ENCODE measurements around the gene RFFL. TPM values are rescaled to one million over a fixed set of nuclear protein-coding genes. Genes with fewer than 3 reads are reported as not detected.

The RFFL gene
- total and polyA plus RNA-seq, 2 of the 4 experiments (the other 2 are of a cell fraction), result 11.6 to 19.2 TPM

DNA sequence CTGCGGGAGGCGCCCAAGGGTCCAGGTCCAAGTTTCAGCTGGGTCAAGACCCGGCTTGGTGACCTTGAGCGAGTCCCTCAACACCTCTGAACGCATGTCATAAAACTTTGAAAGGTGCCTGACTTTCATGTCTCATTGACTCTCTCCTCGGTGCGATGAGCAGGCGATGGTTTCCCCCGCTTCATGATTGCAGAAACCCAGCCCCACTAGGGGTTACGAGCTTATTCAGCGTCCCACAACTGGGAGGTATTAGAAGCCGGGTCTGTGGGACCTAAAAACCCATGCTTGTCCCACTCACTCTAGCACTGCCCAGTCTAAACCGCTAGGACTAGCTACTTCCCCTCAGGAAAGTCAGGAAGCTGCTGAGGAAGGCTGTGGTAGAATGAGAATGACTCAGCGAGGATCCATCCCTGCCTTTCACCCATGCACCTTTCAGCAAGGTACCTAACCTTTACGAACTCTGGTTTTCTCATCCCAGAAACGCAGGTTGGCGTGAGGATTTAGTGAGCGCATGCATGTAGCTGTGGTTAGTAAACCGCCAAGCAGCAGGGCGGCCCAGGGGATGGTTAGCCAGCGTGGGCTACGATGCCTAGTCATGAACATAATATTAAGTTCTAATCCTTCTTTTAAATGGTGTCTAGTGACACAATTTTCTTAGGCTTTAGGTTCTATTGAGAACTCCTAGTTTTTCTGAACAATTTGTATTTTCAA is 26.2 kb upstream of the RFFL start:
- Histone ChIP-seq H3K23ac (ENCODE audit: low read depth, low read length) (peak overlapping the region; percentile 89), H2BK5ac (ENCODE audit: low read depth, low read length, poor library complexity, severe bottlenecking) (peak overlapping the region; percentile 66), H4K91ac (ENCODE audit: insufficient read depth, low read depth, low read length) (peak overlapping the region; percentile 80), H3K4me2 (ENCODE audit: low read depth, low read length) (peak overlapping the region; percentile 74), H4K20me1 (ENCODE audit: insufficient read depth, low read length) (no peaks in the 10 kb centered on the region; the same call in 1 of the 2 replicates), H3K14ac (replicated peaks; ENCODE audit: low read depth, low read length) (peak overlapping the region; percentile 89), H3K9ac (ENCODE audit: low read depth, low read length) (peak overlapping the region; percentile 65), H2AK5ac (ENCODE audit: low read depth, low read length) (peak overlapping the region; percentile 78; the same call in 1 of the 2 replicates), H2AFZ (replicated peaks; ENCODE audit: low read length, poor library complexity) (peak overlapping the region; percentile 97), H3K18ac (ENCODE audit: low read depth, low read length) (peak overlapping the region; percentile 44), H3K79me1 (ENCODE audit: low read depth in 1 of 2, low read length in 2 of 2) (peaks cover 5 to 36% of the 10 kb centered on the region in 2 experiments; a peak in 3 of 4 replicates), H3K4ac (ENCODE audit: low read depth, low read length) (peak overlapping the region; percentile 88), H3K56ac (ENCODE audit: extremely low read depth, insufficient read depth, low read length) (no peak overlapping the region), H3K4me3 (ENCODE audit: insufficient read depth, low read depth, low read length) (peak overlapping the region; percentile 37), H4K5ac (ENCODE audit: low read depth, low read length) (peak overlapping the region; percentile 83), H3K27ac (ENCODE audit: insufficient read depth, low read length) (peak overlapping the region; percentile 44), H3K4me1 (ENCODE audit: control insufficient read depth, insufficient read depth, low read length) (peaks cover 12% of the 10 kb centered on the region), H4K8ac (ENCODE audit: low read depth in 2 of 2, low read length in 2 of 2) (peak overlapping the region; percentile 78 to 96), H3K9me3 (ENCODE audit: control insufficient read depth, insufficient read depth, low read length) (no peaks in the 10 kb centered on the region), H3K9me1 (ENCODE audit: insufficient read depth, low read length) (peaks cover 14% of the 10 kb centered on the region), H2BK20ac (ENCODE audit: low read depth, low read length) (peak overlapping the region; percentile 49; the same call in 1 of the 2 replicates), H2BK120ac (ENCODE audit: low read depth, low read length) (peak overlapping the region; percentile 72; the same call in 1 of the 2 replicates), H2AK9ac (replicated peaks; ENCODE audit: low read depth, low read length, poor library complexity) (peak overlapping the region; percentile 86), H2BK15ac (ENCODE audit: low read depth, low read length) (peak overlapping the region; percentile 66; the same call in 2 of the 3 replicates), H3K27me3 (ENCODE audit: control insufficient read depth, insufficient read depth, low read length) (no peaks in the 10 kb centered on the region), H3K36me3 (ENCODE audit: control insufficient read depth, insufficient read depth, low read length) (no peaks in the 10 kb centered on the region)
- 100% methylated on average over 1 of the region's 22 CpGs; no CpG with 5 or more reads in 1 of the 2 experiments for WGBS, 2 experiments (ENCODE audit: extremely low coverage in 2 of 2, insufficient read length in 1 of 2)
- in situ Hi-C loops (cut with MboI; ENCODE audit: low sequenced_read_pairs) (loop anchor here (5.0 kb wide), 1 partner anchor 92 kb away; no protein-coding TSS in a partner anchor), dilution Hi-C loops (cut with HindIII; ENCODE audit: low sequenced_read_pairs, unreplicated experiment) (no loop called here), intact Hi-C loops (cut with micrococcal nuclease) (loop anchor here (1.0 to 2.0 kb wide), 4 partner anchors 27 to 108 kb away; partner anchors contain the start of gene RFFL)
- DNase-seq (peak; percentile 34), ATAC-seq (ENCODE audit: low read depth) (peak; percentile 9; the same call in 1 of the 2 replicates)
- ChIA-PET CTCF (interaction anchor here (0.5 to 0.9 kb wide), 5 partner anchors 26 to 98 kb away, joined by 3 to 4 read pairs (median 4); partner anchors contain the start of gene RFFL), POLR2A (ENCODE audit: unreplicated experiment) (no interaction called here)
- BruUV-seq (replicated peaks), result no TSS peak
- no peak for TF ChIP-seq RAD21 (IDR thresholded peaks at IDR 0.05; ENCODE audit: low read length)
- no peak for TF ChIP-seq POLR2A (IDR thresholded peaks at IDR 0.05; ENCODE audit: low read depth, low read length)
- no peak for TF ChIP-seq CHD1 (IDR thresholded peaks at IDR 0.05; ENCODE audit: low read depth, low read length)
- TF ChIP-seq FOS (IDR thresholded peaks at IDR 0.05; ENCODE audit: low read depth, low read length), result no peak
- TF ChIP-seq, protein P1, sequence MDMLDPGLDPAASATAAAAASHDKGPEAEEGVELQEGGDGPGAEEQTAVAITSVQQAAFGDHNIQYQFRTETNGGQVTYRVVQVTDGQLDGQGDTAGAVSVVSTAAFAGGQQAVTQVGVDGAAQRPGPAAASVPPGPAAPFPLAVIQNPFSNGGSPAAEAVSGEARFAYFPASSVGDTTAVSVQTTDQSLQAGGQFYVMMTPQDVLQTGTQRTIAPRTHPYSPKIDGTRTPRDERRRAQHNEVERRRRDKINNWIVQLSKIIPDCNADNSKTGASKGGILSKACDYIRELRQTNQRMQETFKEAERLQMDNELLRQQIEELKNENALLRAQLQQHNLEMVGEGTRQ (IDR thresholded peaks at IDR 0.05; ENCODE audit: low read depth, low read length), result no peak
- TF ChIP-seq CEBPB (IDR thresholded peaks at IDR 0.05; ENCODE audit: low read depth, low read length), result no peak
- TF ChIP-seq NFE2L2 (IDR thresholded peaks at IDR 0.05; ENCODE audit: low read depth, low read length), result peak; percentile 44; the same call in 1 of the 2 replicates
- TF ChIP-seq, protein P2, sequence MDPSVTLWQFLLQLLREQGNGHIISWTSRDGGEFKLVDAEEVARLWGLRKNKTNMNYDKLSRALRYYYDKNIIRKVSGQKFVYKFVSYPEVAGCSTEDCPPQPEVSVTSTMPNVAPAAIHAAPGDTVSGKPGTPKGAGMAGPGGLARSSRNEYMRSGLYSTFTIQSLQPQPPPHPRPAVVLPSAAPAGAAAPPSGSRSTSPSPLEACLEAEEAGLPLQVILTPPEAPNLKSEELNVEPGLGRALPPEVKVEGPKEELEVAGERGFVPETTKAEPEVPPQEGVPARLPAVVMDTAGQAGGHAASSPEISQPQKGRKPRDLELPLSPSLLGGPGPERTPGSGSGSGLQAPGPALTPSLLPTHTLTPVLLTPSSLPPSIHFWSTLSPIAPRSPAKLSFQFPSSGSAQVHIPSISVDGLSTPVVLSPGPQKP (IDR thresholded peaks at IDR 0.05; ENCODE audit: borderline replicate concordance, low read depth, low read length), result no peak
- TF ChIP-seq MAFK (IDR thresholded peaks at IDR 0.05; ENCODE audit: low read depth, low read length), result no peak
- no peak for TF ChIP-seq BHLHE40 (IDR thresholded peaks at IDR 0.05; ENCODE audit: low read depth, low read length)
- no peak for TF ChIP-seq MXI1 (IDR thresholded peaks at IDR 0.05; ENCODE audit: borderline replicate concordance, low read depth, low read length)
- no peak for TF ChIP-seq SMC3 (IDR thresholded peaks at IDR 0.05; ENCODE audit: low read depth, low read length)
- no peak for TF ChIP-seq MAZ (IDR thresholded peaks at IDR 0.05; ENCODE audit: borderline replicate concordance, low read depth, low read length)
- TF ChIP-seq, protein P3, sequence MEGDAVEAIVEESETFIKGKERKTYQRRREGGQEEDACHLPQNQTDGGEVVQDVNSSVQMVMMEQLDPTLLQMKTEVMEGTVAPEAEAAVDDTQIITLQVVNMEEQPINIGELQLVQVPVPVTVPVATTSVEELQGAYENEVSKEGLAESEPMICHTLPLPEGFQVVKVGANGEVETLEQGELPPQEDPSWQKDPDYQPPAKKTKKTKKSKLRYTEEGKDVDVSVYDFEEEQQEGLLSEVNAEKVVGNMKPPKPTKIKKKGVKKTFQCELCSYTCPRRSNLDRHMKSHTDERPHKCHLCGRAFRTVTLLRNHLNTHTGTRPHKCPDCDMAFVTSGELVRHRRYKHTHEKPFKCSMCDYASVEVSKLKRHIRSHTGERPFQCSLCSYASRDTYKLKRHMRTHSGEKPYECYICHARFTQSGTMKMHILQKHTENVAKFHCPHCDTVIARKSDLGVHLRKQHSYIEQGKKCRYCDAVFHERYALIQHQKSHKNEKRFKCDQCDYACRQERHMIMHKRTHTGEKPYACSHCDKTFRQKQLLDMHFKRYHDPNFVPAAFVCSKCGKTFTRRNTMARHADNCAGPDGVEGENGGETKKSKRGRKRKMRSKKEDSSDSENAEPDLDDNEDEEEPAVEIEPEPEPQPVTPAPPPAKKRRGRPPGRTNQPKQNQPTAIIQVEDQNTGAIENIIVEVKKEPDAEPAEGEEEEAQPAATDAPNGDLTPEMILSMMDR (conservative IDR thresholded peaks at IDR 0.05; ENCODE audit: low read depth, low read length), result peak; percentile 20; the same call in 1 of the 2 replicates
